Lower leg skin (tissue), 3 donors: Measurements from ENCODE around the gene GTF2IRD1.

ENCODE experiments used
- POLR2A ChIP-seq, 2 donors: fragments of 450-650 bp; IDR thresholded peaks; one replicate each; pipeline ENCODE4 v1.6.1; 2016 to 2017; ENCODE audit warnings: antibody characterized with exemption in 2 of 2, mild to moderate bottlenecking in 1 of 2, moderate library complexity in 1 of 2
- TF ChIP-seq, protein P1 (sequence below), 3 donors: fragments of 450-650 bp; IDR thresholded peaks; one replicate each; pipeline ENCODE4 v1.5.1; 2016; ENCODE audit warnings: antibody characterized with exemption in 3 of 3, mild to moderate bottlenecking in 3 of 3, moderate library complexity in 2 of 3

DNA sequence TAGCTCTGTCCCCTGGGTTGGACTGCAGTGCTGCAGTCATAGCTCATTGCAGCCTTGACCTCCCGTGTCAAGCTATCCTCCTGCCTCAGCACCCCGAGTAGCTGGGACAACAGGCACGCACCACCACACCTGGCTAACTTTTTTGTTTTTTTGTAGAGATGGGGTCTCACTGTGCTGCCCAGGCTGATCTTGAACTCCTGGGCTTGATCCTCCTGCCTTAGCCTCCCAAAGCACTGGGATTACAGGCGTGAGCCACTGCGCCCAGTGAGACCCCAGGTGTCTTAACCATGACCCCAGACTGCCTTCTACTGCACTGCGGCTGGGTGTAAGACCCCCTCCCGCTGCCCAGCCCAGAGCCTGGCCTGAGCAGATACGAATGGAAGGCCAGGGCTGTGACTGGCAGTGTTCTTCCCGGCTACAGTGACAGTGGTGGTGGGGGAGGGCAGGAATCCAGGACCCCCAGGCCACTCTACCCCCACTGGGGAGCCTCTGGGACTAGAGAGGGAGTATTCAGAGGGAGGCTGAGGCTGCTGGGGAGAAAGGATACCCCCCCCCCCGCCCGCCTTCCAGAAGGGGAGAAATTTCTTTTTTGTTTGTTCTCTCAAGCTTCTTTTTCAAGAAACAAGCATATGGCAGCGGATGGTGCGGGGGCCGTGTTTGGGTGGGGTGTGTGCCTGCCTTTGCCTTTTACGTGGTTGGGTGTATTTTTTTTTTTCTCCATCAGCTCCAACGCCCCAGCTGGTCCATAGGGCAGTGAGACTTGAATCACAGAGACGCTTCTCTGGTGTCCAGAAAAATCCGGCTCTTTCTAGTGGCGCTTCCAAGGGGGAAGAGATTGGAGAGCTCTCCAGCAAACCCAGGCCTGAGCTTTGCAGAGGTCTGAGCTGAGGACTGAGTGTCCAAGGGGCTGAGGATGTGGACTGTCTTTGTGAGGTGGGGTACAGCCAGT is 36.6 kb downstream of the GTF2IRD1 start:
- TF ChIP-seq POLR2A (IDR thresholded peaks at IDR 0.05) = no peak
- TF ChIP-seq, protein P1, sequence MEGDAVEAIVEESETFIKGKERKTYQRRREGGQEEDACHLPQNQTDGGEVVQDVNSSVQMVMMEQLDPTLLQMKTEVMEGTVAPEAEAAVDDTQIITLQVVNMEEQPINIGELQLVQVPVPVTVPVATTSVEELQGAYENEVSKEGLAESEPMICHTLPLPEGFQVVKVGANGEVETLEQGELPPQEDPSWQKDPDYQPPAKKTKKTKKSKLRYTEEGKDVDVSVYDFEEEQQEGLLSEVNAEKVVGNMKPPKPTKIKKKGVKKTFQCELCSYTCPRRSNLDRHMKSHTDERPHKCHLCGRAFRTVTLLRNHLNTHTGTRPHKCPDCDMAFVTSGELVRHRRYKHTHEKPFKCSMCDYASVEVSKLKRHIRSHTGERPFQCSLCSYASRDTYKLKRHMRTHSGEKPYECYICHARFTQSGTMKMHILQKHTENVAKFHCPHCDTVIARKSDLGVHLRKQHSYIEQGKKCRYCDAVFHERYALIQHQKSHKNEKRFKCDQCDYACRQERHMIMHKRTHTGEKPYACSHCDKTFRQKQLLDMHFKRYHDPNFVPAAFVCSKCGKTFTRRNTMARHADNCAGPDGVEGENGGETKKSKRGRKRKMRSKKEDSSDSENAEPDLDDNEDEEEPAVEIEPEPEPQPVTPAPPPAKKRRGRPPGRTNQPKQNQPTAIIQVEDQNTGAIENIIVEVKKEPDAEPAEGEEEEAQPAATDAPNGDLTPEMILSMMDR (IDR thresholded peaks at IDR 0.05) = no peak
